WTC11 (cell line): Measurements from ENCODE around the gene FBXO21. TPM values are rescaled to one million over a fixed set of nuclear protein-coding genes. Genes with fewer than 3 reads are reported as not detected.

Source experiments
- ATAC-seq: fragments of 200-7000 bp; cut with Tn5 transposase; 2 replicates; pipeline ENCODE4 v1.10.0; 2021; ENCODE audit warnings: mild to moderate bottlenecking, moderate library complexity
- CTCF ChIA-PET: fragments of 300-600 bp; sonication (Branson Sonifier 250); formaldehyde crosslinking; loops from one replicate; lab custom pipeline; 2021; ENCODE audit warnings: antibody characterized with exemption; lab: Charles Lee
- POLR2A ChIA-PET: fragments of 350-600 bp; sonication (Branson Sonifier 250); formaldehyde crosslinking; loops from one replicate; lab custom pipeline; 2021; ENCODE audit warnings: antibody characterized with exemption; lab: Charles Lee
- DNase-seq: peaks from one replicate; pipeline ENCODE4 v3.0.0; 2021; ENCODE audit warnings: low spot score
- H3K27ac Mint-ChIP-seq: 2 replicates; pipeline ENCODE4 v1.8.0; 2021; ENCODE audit warnings: mixed read lengths
- H3K27me3 Mint-ChIP-seq: 2 replicates; pipeline ENCODE4 v1.8.0; 2021; ENCODE audit warnings: low read depth, mild to moderate bottlenecking, moderate library complexity, mixed read lengths
- H3K36me3 Mint-ChIP-seq: 2 replicates; pipeline ENCODE4 v1.8.0; 2021; ENCODE audit warnings: mixed read lengths
- H3K4me1 Mint-ChIP-seq: 2 replicates; pipeline ENCODE4 v1.8.0; 2022; ENCODE audit warnings: mixed read lengths
- H3K4me3 Mint-ChIP-seq: 2 replicates; pipeline ENCODE4 v1.8.0; 2021; ENCODE audit warnings: mild to moderate bottlenecking, moderate library complexity, mixed read lengths
- H3K9me3 Mint-ChIP-seq: 2 replicates; pipeline ENCODE4 v1.8.0; 2021; ENCODE audit warnings: mixed read lengths
- ETV6 ChIP-seq: sonication (generic); formaldehyde crosslinking; IDR thresholded peaks from 2 replicates; pipeline ENCODE4 v1.8.1; 2022; ENCODE audit warnings: mild to moderate bottlenecking, missing genetic modification reagents
- FOXP1 ChIP-seq: sonication (generic); formaldehyde crosslinking; IDR thresholded peaks from 2 replicates; pipeline ENCODE4 v1.8.0; 2022; ENCODE audit warnings: missing genetic modification reagents, mild to moderate bottlenecking, moderate library complexity, borderline replicate concordance
- IRF2 ChIP-seq: sonication (generic); formaldehyde crosslinking; IDR thresholded peaks from 2 replicates; pipeline ENCODE4 v1.8.0; 2022; ENCODE audit warnings: low read depth, missing genetic modification reagents, borderline replicate concordance
- KAT7 ChIP-seq: sonication (generic); formaldehyde crosslinking; IDR thresholded peaks from 2 replicates; pipeline ENCODE4 v1.8.1; 2023; ENCODE audit warnings: missing genetic modification reagents, mild to moderate bottlenecking, borderline replicate concordance
- SMAD4 ChIP-seq: sonication (generic); formaldehyde crosslinking; IDR thresholded peaks from 2 replicates; pipeline ENCODE4 v1.8.0; 2022; ENCODE audit warnings: mild to moderate bottlenecking, missing genetic modification reagents
- SP1 ChIP-seq: sonication (generic); formaldehyde crosslinking; conservative IDR thresholded peaks from 2 replicates; pipeline ENCODE4 v1.8.1; 2022; ENCODE audit warnings: missing genetic modification reagents
- ZNF121 ChIP-seq: sonication (generic); formaldehyde crosslinking; IDR thresholded peaks from 2 replicates; pipeline ENCODE4 v1.8.0; 2023; ENCODE audit warnings: missing genetic modification reagents
- total RNA-seq: library from RNA; stranded (reverse); gene quantifications from 3 replicates; pipeline ENCODE4 v1.2.3, GENCODE V29; 2021
- TF ChIP-seq, protein P1 (sequence below): sonication (generic); formaldehyde crosslinking; IDR thresholded peaks from 2 replicates; pipeline ENCODE4 v1.8.0; 2022; ENCODE audit warnings: mild to moderate bottlenecking, missing genetic modification reagents
- TF ChIP-seq, protein P2 (sequence below): sonication (generic); formaldehyde crosslinking; IDR thresholded peaks from 2 replicates; pipeline ENCODE4 v1.8.0; 2022; ENCODE audit warnings: mild to moderate bottlenecking, missing genetic modification reagents
- TF ChIP-seq, protein P3 (sequence below): fragments of 250-450 bp; sonication (Bioruptor Pico); IDR thresholded peaks from 2 replicates; pipeline ENCODE4 v1.9.0; 2021; ENCODE audit warnings: moderate library complexity, mild to moderate bottlenecking, inconsistent platforms, borderline replicate concordance
- TF ChIP-seq, protein P4 (sequence below): sonication (generic); formaldehyde crosslinking; IDR thresholded peaks from 2 replicates; pipeline ENCODE4 v1.8.1; 2023; ENCODE audit warnings: mild to moderate bottlenecking, moderate library complexity, missing genetic modification reagents
- TF ChIP-seq, protein P5 (sequence below): sonication (generic); formaldehyde crosslinking; IDR thresholded peaks from 2 replicates; pipeline ENCODE4 v1.8.1; 2023; ENCODE audit warnings: mild to moderate bottlenecking, missing genetic modification reagents
- TF ChIP-seq, protein P6 (sequence below): fragments of 200-600 bp; IDR thresholded peaks from 2 replicates; pipeline ENCODE4 v1.8.0; 2022; ENCODE audit warnings: antibody characterized with exemption
- TF ChIP-seq, protein P7 (sequence below): sonication (generic); formaldehyde crosslinking; IDR thresholded peaks from 2 replicates; pipeline ENCODE4 v1.8.0; 2023; ENCODE audit warnings: missing genetic modification reagents, mild to moderate bottlenecking, borderline replicate concordance
- TF ChIP-seq, protein P8 (sequence below): sonication (generic); formaldehyde crosslinking; IDR thresholded peaks from 2 replicates; pipeline ENCODE4 v1.8.1; 2023; ENCODE audit warnings: mild to moderate bottlenecking, missing genetic modification reagents, moderate library complexity

Gene FBXO21
- total RNA-seq, 1 experiment from 2014 or later = 60.3 TPM

DNA sequence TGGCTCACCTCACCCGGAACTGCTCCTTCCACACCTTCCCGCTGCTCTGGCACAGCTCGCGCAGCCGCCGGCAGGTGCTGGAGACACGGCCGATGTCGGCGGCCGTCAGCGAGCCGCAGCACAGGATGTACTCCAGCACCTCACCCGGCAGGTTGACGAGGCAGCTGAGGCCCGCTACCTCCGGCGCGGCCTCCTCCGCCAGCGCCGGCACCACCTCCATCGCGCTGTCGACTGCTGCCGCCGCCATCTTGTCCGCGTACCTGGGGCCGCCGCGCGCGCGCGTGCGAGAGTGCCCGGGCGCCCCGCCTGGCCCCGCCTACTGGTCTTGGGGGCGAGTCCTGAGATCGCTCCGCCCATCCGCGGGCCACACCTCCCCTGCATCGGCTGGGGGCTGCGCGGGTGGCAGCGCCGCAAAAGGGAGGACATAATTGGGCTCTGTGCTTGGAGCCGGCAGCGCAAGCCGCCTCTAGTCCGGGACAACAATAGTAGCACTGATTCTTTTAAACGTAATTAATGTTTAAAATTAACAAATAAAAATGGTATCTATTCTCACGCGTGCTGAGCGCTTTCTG is at the start of gene FBXO21 (continued):
- TF ChIP-seq, protein P1, sequence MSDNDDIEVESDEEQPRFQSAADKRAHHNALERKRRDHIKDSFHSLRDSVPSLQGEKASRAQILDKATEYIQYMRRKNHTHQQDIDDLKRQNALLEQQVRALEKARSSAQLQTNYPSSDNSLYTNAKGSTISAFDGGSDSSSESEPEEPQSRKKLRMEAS (CRISPR knock-in tag) = peak; percentile 58; the same call in 1 of the 2 replicates
- TF ChIP-seq ETV6 (CRISPR knock-in tag) = peak; percentile 34; the same call in 1 of the 2 replicates
- no peak for TF ChIP-seq IRF2 (CRISPR knock-in tag)
- TF ChIP-seq, protein P2, sequence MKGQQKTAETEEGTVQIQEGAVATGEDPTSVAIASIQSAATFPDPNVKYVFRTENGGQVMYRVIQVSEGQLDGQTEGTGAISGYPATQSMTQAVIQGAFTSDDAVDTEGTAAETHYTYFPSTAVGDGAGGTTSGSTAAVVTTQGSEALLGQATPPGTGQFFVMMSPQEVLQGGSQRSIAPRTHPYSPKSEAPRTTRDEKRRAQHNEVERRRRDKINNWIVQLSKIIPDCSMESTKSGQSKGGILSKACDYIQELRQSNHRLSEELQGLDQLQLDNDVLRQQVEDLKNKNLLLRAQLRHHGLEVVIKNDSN (CRISPR knock-in tag) = no peak
- TF ChIP-seq, protein P3, sequence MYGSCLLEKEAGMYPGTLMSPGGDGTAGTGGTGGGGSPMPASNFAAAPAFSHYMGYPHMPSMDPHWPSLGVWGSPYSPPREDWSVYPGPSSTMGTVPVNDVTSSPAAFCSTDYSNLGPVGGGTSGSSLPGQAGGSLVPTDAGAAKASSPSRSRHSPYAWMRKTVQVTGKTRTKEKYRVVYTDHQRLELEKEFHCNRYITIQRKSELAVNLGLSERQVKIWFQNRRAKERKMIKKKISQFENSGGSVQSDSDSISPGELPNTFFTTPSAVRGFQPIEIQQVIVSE (CRISPR knock-in tag) = no peak
- TF ChIP-seq, protein P4, sequence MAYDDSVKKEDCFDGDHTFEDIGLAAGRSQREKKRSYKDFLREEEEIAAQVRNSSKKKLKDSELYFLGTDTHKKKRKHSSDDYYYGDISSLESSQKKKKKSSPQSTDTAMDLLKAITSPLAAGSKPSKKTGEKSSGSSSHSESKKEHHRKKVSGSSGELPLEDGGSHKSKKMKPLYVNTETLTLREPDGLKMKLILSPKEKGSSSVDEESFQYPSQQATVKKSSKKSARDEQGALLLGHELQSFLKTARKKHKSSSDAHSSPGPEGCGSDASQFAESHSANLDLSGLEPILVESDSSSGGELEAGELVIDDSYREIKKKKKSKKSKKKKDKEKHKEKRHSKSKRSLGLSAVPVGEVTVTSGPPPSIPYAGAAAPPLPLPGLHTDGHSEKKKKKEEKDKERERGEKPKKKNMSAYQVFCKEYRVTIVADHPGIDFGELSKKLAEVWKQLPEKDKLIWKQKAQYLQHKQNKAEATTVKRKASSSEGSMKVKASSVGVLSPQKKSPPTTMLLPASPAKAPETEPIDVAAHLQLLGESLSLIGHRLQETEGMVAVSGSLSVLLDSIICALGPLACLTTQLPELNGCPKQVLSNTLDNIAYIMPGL (CRISPR knock-in tag) = peak; percentile 63; the same call in 1 of the 2 replicates

DNA sequence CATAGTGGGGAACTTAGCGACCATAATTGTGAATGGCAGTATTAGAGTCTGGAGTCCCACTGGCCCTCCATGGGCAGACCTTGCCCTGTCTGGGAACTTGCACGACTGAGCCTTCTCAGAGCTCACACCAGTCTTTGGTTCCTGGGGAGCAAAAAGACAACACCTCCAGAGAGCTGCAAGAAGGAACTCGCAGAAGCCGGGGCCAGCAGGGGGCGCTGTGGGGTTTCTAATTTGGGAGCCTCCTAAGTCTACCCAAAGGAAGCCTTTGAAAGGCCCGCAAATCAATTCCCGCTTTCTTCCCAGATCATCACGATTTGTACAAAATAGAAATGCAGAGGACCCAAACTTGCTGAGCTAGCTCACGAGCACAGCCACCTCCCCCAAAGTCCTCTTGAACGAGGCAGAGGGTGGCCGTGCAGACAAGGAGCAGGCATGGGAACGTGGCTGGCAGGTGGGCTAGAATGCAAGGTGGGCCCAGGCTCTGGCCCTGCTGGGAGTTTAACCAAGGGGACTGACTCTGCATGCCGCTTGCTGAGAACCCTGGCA is 46.3 kb upstream of the FBXO21 start:
- ATAC-seq (peak; percentile 80), DNase-seq (peak; percentile 99)
- ChIA-PET POLR2A (interaction anchor here (1.0 kb wide), 1 partner anchor 9 kb away, joined by 3 read pairs; no protein-coding TSS in a partner anchor), CTCF (interaction anchor here (0.5 to 4.5 kb wide), 60 partner anchors 9 to 621 kb away, joined by 3 to 39 read pairs (median 4); partner anchors contain the start of gene NOS1)
- no peak overlapping the region for H3K4me3 Mint-ChIP-seq
- H3K27me3 Mint-ChIP-seq = no peaks in the 10 kb centered on the region
- no peaks in the 10 kb centered on the region for H3K36me3 Mint-ChIP-seq
- no peak for TF ChIP-seq SMAD4 (CRISPR knock-in tag)
- TF ChIP-seq, protein P5, sequence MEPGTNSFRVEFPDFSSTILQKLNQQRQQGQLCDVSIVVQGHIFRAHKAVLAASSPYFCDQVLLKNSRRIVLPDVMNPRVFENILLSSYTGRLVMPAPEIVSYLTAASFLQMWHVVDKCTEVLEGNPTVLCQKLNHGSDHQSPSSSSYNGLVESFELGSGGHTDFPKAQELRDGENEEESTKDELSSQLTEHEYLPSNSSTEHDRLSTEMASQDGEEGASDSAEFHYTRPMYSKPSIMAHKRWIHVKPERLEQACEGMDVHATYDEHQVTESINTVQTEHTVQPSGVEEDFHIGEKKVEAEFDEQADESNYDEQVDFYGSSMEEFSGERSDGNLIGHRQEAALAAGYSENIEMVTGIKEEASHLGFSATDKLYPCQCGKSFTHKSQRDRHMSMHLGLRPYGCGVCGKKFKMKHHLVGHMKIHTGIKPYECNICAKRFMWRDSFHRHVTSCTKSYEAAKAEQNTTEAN (CRISPR knock-in tag) = 0 out of 2 replicates have a peak, but pooled peaks have one; percentile 28
- TF ChIP-seq, protein P6, sequence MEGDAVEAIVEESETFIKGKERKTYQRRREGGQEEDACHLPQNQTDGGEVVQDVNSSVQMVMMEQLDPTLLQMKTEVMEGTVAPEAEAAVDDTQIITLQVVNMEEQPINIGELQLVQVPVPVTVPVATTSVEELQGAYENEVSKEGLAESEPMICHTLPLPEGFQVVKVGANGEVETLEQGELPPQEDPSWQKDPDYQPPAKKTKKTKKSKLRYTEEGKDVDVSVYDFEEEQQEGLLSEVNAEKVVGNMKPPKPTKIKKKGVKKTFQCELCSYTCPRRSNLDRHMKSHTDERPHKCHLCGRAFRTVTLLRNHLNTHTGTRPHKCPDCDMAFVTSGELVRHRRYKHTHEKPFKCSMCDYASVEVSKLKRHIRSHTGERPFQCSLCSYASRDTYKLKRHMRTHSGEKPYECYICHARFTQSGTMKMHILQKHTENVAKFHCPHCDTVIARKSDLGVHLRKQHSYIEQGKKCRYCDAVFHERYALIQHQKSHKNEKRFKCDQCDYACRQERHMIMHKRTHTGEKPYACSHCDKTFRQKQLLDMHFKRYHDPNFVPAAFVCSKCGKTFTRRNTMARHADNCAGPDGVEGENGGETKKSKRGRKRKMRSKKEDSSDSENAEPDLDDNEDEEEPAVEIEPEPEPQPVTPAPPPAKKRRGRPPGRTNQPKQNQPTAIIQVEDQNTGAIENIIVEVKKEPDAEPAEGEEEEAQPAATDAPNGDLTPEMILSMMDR = peak; percentile 88
- TF ChIP-seq, protein P7, sequence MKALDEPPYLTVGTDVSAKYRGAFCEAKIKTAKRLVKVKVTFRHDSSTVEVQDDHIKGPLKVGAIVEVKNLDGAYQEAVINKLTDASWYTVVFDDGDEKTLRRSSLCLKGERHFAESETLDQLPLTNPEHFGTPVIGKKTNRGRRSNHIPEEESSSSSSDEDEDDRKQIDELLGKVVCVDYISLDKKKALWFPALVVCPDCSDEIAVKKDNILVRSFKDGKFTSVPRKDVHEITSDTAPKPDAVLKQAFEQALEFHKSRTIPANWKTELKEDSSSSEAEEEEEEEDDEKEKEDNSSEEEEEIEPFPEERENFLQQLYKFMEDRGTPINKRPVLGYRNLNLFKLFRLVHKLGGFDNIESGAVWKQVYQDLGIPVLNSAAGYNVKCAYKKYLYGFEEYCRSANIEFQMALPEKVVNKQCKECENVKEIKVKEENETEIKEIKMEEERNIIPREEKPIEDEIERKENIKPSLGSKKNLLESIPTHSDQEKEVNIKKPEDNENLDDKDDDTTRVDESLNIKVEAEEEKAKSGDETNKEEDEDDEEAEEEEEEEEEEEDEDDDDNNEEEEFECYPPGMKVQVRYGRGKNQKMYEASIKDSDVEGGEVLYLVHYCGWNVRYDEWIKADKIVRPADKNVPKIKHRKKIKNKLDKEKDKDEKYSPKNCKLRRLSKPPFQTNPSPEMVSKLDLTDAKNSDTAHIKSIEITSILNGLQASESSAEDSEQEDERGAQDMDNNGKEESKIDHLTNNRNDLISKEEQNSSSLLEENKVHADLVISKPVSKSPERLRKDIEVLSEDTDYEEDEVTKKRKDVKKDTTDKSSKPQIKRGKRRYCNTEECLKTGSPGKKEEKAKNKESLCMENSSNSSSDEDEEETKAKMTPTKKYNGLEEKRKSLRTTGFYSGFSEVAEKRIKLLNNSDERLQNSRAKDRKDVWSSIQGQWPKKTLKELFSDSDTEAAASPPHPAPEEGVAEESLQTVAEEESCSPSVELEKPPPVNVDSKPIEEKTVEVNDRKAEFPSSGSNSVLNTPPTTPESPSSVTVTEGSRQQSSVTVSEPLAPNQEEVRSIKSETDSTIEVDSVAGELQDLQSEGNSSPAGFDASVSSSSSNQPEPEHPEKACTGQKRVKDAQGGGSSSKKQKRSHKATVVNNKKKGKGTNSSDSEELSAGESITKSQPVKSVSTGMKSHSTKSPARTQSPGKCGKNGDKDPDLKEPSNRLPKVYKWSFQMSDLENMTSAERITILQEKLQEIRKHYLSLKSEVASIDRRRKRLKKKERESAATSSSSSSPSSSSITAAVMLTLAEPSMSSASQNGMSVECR (CRISPR knock-in tag) = no peak
- TF ChIP-seq, protein P8, sequence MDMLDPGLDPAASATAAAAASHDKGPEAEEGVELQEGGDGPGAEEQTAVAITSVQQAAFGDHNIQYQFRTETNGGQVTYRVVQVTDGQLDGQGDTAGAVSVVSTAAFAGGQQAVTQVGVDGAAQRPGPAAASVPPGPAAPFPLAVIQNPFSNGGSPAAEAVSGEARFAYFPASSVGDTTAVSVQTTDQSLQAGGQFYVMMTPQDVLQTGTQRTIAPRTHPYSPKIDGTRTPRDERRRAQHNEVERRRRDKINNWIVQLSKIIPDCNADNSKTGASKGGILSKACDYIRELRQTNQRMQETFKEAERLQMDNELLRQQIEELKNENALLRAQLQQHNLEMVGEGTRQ (CRISPR knock-in tag) = no peak
- no peak for TF ChIP-seq KAT7 (CRISPR knock-in tag)
- TF ChIP-seq SP1 (CRISPR knock-in tag) = 0 out of 2 replicates have a peak, but pooled peaks have one; percentile 31
- TF ChIP-seq, protein P1 (CRISPR knock-in tag) = 0 out of 2 replicates have a peak, but pooled peaks have one; percentile 21
- peak; percentile 43; the same call in 1 of the 2 replicates for TF ChIP-seq ZNF121 (CRISPR knock-in tag)
- 0 out of 2 replicates have a peak, but pooled peaks have one; percentile 19 for TF ChIP-seq FOXP1
- H3K9me3 Mint-ChIP-seq = no peaks in the 10 kb centered on the region
- 0 out of 2 replicates have a peak overlapping the region, but pooled peaks have one; percentile 19 for H3K27ac Mint-ChIP-seq
- H3K4me1 Mint-ChIP-seq = peaks cover 24% of the 10 kb centered on the region
